ENCODE results near the gene SSH2. TPM values are rescaled to one million over a fixed set of nuclear protein-coding genes. Genes with fewer than 3 reads are reported as not detected.
"Not testable (repeated sequence)": the region's sequence is repeated elsewhere in the genome, so short reads cannot be mapped to it uniquely, and the experiment has no call there.

SSH2 gene
- polyA plus RNA-seq, 1 experiment: 24.1 TPM

GRCh38 chr17:29791336-29792080 lies 138.5 kb downstream of the SSH2 start:
- Histone ChIP-seq H3K27me3 (ENCODE audit: control insufficient read depth, insufficient read depth, low read length) (no peaks in the 10 kb centered on the region), H3K9me3 (ENCODE audit: control insufficient read depth, insufficient read depth, low read length) (no peaks in the 10 kb centered on the region), H3K27ac (ENCODE audit: low read depth, low read length) (no peak overlapping the region), H3K4me3 (ENCODE audit: low read depth, low read length) (no peak overlapping the region)
- ChIA-PET CTCF (interaction anchor here (0.6 to 1.6 kb wide), 7 partner anchors 12 to 307 kb away, joined by 3 to 9 read pairs (median 5); no protein-coding TSS in a partner anchor), POLR2A (no interaction called here)
- no peak for TF ChIP-seq CTCF (IDR thresholded peaks at IDR 0.05; ENCODE audit: low read depth, low read length)
- no peak for DNase-seq (ENCODE audit: low read depth, low spot score)

GRCh38 chr17:29789196-29790170 lies 140.5 kb downstream of the SSH2 start:
- POLR2A ChIA-PET: no interaction called here
- no peak overlapping the region for H3K27ac ChIP-seq (ENCODE audit: low read depth, low read length)
- no peaks in the 10 kb centered on the region for H3K27me3 ChIP-seq (ENCODE audit: control insufficient read depth, insufficient read depth, low read length)
- TF ChIP-seq CTCF (IDR thresholded peaks at IDR 0.05; ENCODE audit: low read depth, low read length): no peak
- CTCF ChIA-PET: no interaction called here
- no peaks in the 10 kb centered on the region for H3K9me3 ChIP-seq (ENCODE audit: control insufficient read depth, insufficient read depth, low read length)
- H3K4me3 ChIP-seq (ENCODE audit: low read depth, low read length): no peak overlapping the region
- no peak for DNase-seq (ENCODE audit: low read depth, low spot score)

- Histone ChIP-seq H3K4me3 (ENCODE audit: low read depth, low read length) (no peak overlapping the region), H3K9me3 (ENCODE audit: control insufficient read depth, insufficient read depth, low read length) (no peaks in the 10 kb centered on the region), H3K27ac (ENCODE audit: low read depth, low read length) (no peak overlapping the region), H3K27me3 (ENCODE audit: control insufficient read depth, insufficient read depth, low read length) (no peaks in the 10 kb centered on the region)
- ChIA-PET POLR2A (no interaction called here), CTCF (interaction anchor here (0.6 to 1.5 kb wide), 2 partner anchors 9 to 168 kb away, joined by 3 read pairs; no protein-coding TSS in a partner anchor)
- DNase-seq (ENCODE audit: low read depth, low spot score): no peak
- no peak for TF ChIP-seq CTCF (IDR thresholded peaks at IDR 0.05; ENCODE audit: low read depth, low read length)
Measured at GRCh38 chr17:29787995-29788394, 142.0 kb downstream of the SSH2 start.

- Histone ChIP-seq H3K27me3 (ENCODE audit: control insufficient read depth, insufficient read depth, low read length) (no peaks in the 10 kb centered on the region), H3K27ac (ENCODE audit: low read depth, low read length) (no peak overlapping the region), H3K9me3 (ENCODE audit: control insufficient read depth, insufficient read depth, low read length) (no peaks in the 10 kb centered on the region), H3K4me3 (ENCODE audit: low read depth, low read length) (no peak overlapping the region)
- no peak for DNase-seq (ENCODE audit: low read depth, low spot score)
- ChIA-PET POLR2A (no interaction called here), CTCF (interaction anchor here (1.1 to 1.4 kb wide), 2 partner anchors 166 to 310 kb away, joined by 3 to 6 read pairs; no protein-coding TSS in a partner anchor)
- no peak for TF ChIP-seq CTCF (IDR thresholded peaks at IDR 0.05; ENCODE audit: low read depth, low read length)
Measured at GRCh38 chr17:29782917-29783316, 147.1 kb downstream of the SSH2 start.

- not testable (repeated sequence) for DNase-seq (ENCODE audit: low read depth, low spot score); H3K9me3 ChIP-seq (ENCODE audit: control insufficient read depth, insufficient read depth, low read length); H3K4me3 ChIP-seq (ENCODE audit: low read depth, low read length); H3K27me3 ChIP-seq (ENCODE audit: control insufficient read depth, insufficient read depth, low read length); H3K27ac ChIP-seq (ENCODE audit: low read depth, low read length)
- ChIA-PET CTCF (interaction anchor here (0.6 to 5.8 kb wide), 43 partner anchors 9 to 522 kb away, joined by 3 to 64 read pairs (median 5); no protein-coding TSS in a partner anchor), POLR2A (interaction anchor here (0.7 to 1.1 kb wide), 3 partner anchors 47 to 141 kb away, joined by 4 read pairs; no protein-coding TSS in a partner anchor)
Measured at GRCh38 chr17:29779812-29780190, 150.2 kb downstream of the SSH2 start.

All from AG04450 (cell line).